Psoas muscle (tissue), 8 donors: ENCODE results near the gene TBC1D1. TPM values are rescaled to one million over a fixed set of nuclear protein-coding genes. Genes with fewer than 3 reads are reported as not detected.

Experiments
- ATAC-seq, 4 donors: fragments of 200-7000 bp; cut with Tn5 transposase; one replicate each; pipeline ENCODE4 v1.9.1; 2020; ENCODE audit warnings: moderate library complexity in 3 of 4, mild to moderate bottlenecking in 2 of 4
- DNase-seq, 2 donors: peaks; one replicate each; pipeline ENCODE4 v3.0.0-alpha.2; 2020
- H3K27ac ChIP-seq: fragments of 200-600 bp; one replicate; pipeline ENCODE4 v1.8.0; 2022
- H3K27me3 ChIP-seq, 3 donors: fragments of 200-600 bp in 1 of 3; one replicate each; pipeline versions ENCODE4 v1.6.1 to v1.8.0; 2013 to 2022; ENCODE audit warnings: low read length in 2 of 3, mild to moderate bottlenecking in 2 of 3, moderate library complexity in 1 of 3; ENCODE audit not compliant: insufficient read depth in 3 of 3
- H3K36me3 ChIP-seq, 2 donors: fragments of 200-600 bp in 1 of 2; one replicate each; pipeline versions ENCODE4 v1.6.1 to v1.8.0; 2013 to 2022; ENCODE audit warnings: low read depth in 1 of 2, mild to moderate bottlenecking in 1 of 2, moderate library complexity in 1 of 2; ENCODE audit not compliant: insufficient read depth in 1 of 2
- H3K4me1 ChIP-seq: fragments of 200-600 bp; one replicate; pipeline ENCODE4 v1.8.0; 2022
- H3K4me3 ChIP-seq: fragments of 200-600 bp; one replicate; pipeline ENCODE4 v1.8.0; 2022; ENCODE audit warnings: mild to moderate bottlenecking
- H3K9me3 ChIP-seq: fragments of 200-600 bp; one replicate; pipeline ENCODE4 v1.8.0; 2022
- CTCF ChIP-seq: fragments of 200-600 bp; IDR thresholded peaks from one replicate; pipeline ENCODE4 v1.8.0; 2022; ENCODE audit warnings: antibody characterized with exemption
- WGBS, 3 donors: extraction: QIAGEN DNeasy Blood & Tissue Kit; methylation state at CpG; one replicate each; pipeline versions ENCODE4 v1.1.6 to v1.1.7; 2013; 5-methylcytosine and 5-hydroxymethylcytosine counted together
- intact Hi-C, 2 donors: fragments of 100-400 bp; cut with DNase I; formaldehyde crosslinking; loops; one replicate each; pipeline versions ENCODE4 v1.11.0 to v1.14.2; 2022
- polyA plus RNA-seq, 3 donors: library from polyadenylated mRNA; stranded (reverse); fragments of 200-250 nt; gene quantifications; one replicate each; pipeline ENCODE4 v1.2.3, GENCODE V29; 2013
- total RNA-seq, 4 donors: library from RNA; stranded (reverse); fragmentation: NEBNext Ultra II Directional in 2 of 4; extraction: Animal tissue kit (Norgen Biotek cat#: 25700) in 2 of 4; gene quantifications; one replicate each; pipeline versions ENCODE4 v1.2.1 to v1.2.4, GENCODE V29; 2021 to 2023
- donor health status: healthy with polysubstance abuse.
- donor health status: DM: no; HTN: no; CAD: no; lungs with moderate emphysema.
- donor health status: Bipolar disorder and iron deficiency.
- donor health status: healthy.
- donor health status: DM: yes; HTN: yes; CAD: no.
- donor health status: DM: no; HTN: no; CAD: no.
- donor health status: DM: no; HTN: no; CAD: no.
- donor health status: DM: yes; HTN: yes; CAD: no.

TBC1D1 gene
- total and polyA plus RNA-seq, 7 donors = 18.1 to 130 (median 42.5) TPM

GRCh38 chr4:37852376-37852775 lies 38.5 kb upstream of the TBC1D1 start:
- no peak for TF ChIP-seq CTCF
- intact Hi-C loops = no loop called here
- H3K4me3 ChIP-seq = no peak overlapping the region
- 75 to 92% (median 88%) methylated on average over 2 of the region's 2 CpGs for WGBS, 3 donors
- DNase-seq (no peak), ATAC-seq (no peak)
- H3K27ac ChIP-seq = no peak overlapping the region
- peaks cover 0 to 20% of the 10 kb centered on the region in 2 donors for H3K36me3 ChIP-seq
- no peaks in the 10 kb centered on the region for H3K27me3 ChIP-seq
- H3K4me1 ChIP-seq = no peaks in the 10 kb centered on the region
- H3K9me3 ChIP-seq = no peaks in the 10 kb centered on the region

GRCh38 chr4:37858112-37858511 lies 32.8 kb upstream of the TBC1D1 start:
- no peaks in the 10 kb centered on the region for H3K9me3 ChIP-seq
- H3K27ac ChIP-seq = no peak overlapping the region
- no peaks in the 10 kb centered on the region for H3K27me3 ChIP-seq
- DNase-seq (no peak), ATAC-seq (no peak)
- H3K36me3 ChIP-seq = peaks cover 0 to 15% of the 10 kb centered on the region in 2 donors
- no peaks in the 10 kb centered on the region for H3K4me1 ChIP-seq
- TF ChIP-seq CTCF = no peak
- H3K4me3 ChIP-seq = no peak overlapping the region
- intact Hi-C loops = no loop called here
- 86 to 99% (median 94%) methylated on average over 4 of the region's 4 CpGs for WGBS, 3 donors

GRCh38 chr4:37858872-37859271 lies 32.0 kb upstream of the TBC1D1 start:
- ATAC-seq (no peak), DNase-seq (no peak)
- Histone ChIP-seq H3K36me3 (peaks cover 0 to 15% of the 10 kb centered on the region in 2 donors), H3K27me3 (no peaks in the 10 kb centered on the region), H3K4me3 (no peak overlapping the region), H3K27ac (no peak overlapping the region), H3K9me3 (no peaks in the 10 kb centered on the region), H3K4me1 (no peaks in the 10 kb centered on the region)
- intact Hi-C loops = no loop called here
- no peak for TF ChIP-seq CTCF

DNA sequence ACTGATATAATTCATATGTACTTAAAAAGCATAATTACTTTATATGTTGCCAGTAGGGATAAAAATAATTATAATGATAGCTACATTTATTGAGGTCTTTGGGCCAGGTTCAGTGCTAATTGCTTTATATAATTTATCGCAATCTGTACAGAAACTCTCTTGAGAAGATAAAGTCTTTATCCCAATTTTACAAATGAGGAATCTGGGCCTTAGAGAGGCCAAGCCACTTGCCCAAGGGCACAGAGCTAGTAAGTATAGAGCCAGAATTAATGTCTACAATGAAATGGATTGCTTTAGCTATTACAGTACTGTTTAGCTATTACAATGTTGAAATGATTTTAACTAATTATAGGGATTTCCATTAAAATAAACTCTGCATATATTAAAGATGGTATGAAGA lies 30.6 kb upstream of the TBC1D1 start:
- intact Hi-C loops = no loop called here
- no peak overlapping the region for H3K4me3 ChIP-seq
- ATAC-seq = no peak
- H3K27ac ChIP-seq = no peak overlapping the region
- TF ChIP-seq CTCF = no peak
- H3K9me3 ChIP-seq = no peaks in the 10 kb centered on the region
- H3K36me3 ChIP-seq = peaks cover 0 to 15% of the 10 kb centered on the region in 2 donors
- H3K4me1 ChIP-seq = no peaks in the 10 kb centered on the region
- DNase-seq = no peak
- WGBS, 3 donors = 97 to 100% (median 98%) methylated on average over 1 of the region's 1 CpG
- no peaks in the 10 kb centered on the region for H3K27me3 ChIP-seq

- DNase-seq = no peak
- Histone ChIP-seq H3K27ac (no peak overlapping the region), H3K27me3 (no peaks in the 10 kb centered on the region), H3K4me3 (no peak overlapping the region), H3K36me3 (peaks cover 0 to 6% of the 10 kb centered on the region in 2 donors), H3K9me3 (no peaks in the 10 kb centered on the region), H3K4me1 (no peaks in the 10 kb centered on the region)
- ATAC-seq = no peak
- WGBS, 3 donors = 86 to 89% (median 88%) methylated on average over 4 of the region's 4 CpGs
- no peak for TF ChIP-seq CTCF
- intact Hi-C loops = no loop called here
Observed at GRCh38 chr4:37862961-37863360, 27.9 kb upstream of the TBC1D1 start.
